Measurements from ENCODE around the gene WRAP73. TPM values are rescaled to one million over a fixed set of nuclear protein-coding genes. Genes with fewer than 3 reads are reported as not detected.

Gene WRAP73
- total RNA-seq, 1 experiment from 2014 or later: 25.3 TPM

GRCh38 chr1:3631320-3632260, 18.3 kb downstream of the WRAP73 start:
- no TSS peak for BruUV-seq (replicated peaks)
- no peak overlapping the region for H3K27ac Mint-ChIP-seq (ENCODE audit: low read depth, unreplicated experiment)
- H3K27me3 Mint-ChIP-seq (ENCODE audit: insufficient read depth, unreplicated experiment): no peaks in the 10 kb centered on the region
- peaks cover 52% of the 10 kb centered on the region for H3K36me3 Mint-ChIP-seq (ENCODE audit: insufficient read depth, unreplicated experiment)
- H3K4me3 Mint-ChIP-seq (ENCODE audit: unreplicated experiment): no peak overlapping the region
- TF ChIP-seq, protein P1, sequence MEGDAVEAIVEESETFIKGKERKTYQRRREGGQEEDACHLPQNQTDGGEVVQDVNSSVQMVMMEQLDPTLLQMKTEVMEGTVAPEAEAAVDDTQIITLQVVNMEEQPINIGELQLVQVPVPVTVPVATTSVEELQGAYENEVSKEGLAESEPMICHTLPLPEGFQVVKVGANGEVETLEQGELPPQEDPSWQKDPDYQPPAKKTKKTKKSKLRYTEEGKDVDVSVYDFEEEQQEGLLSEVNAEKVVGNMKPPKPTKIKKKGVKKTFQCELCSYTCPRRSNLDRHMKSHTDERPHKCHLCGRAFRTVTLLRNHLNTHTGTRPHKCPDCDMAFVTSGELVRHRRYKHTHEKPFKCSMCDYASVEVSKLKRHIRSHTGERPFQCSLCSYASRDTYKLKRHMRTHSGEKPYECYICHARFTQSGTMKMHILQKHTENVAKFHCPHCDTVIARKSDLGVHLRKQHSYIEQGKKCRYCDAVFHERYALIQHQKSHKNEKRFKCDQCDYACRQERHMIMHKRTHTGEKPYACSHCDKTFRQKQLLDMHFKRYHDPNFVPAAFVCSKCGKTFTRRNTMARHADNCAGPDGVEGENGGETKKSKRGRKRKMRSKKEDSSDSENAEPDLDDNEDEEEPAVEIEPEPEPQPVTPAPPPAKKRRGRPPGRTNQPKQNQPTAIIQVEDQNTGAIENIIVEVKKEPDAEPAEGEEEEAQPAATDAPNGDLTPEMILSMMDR (IDR thresholded peaks at IDR 0.05; ENCODE audit: unreplicated experiment): no peak
- CTCF ChIA-PET: interaction anchor here (0.8 to 1.6 kb wide), 3 partner anchors 10 to 147 kb away, joined by 3 to 6 read pairs (median 6); no protein-coding TSS in a partner anchor
- intact Hi-C loops (cut with micrococcal nuclease): no loop called here
- no peaks in the 10 kb centered on the region for H3K9me3 Mint-ChIP-seq (ENCODE audit: unreplicated experiment)
- no peaks in the 10 kb centered on the region for H3K4me1 Mint-ChIP-seq (ENCODE audit: insufficient read depth, unreplicated experiment)
- POLR2A ChIA-PET: no interaction called here
- DNase-seq (ENCODE audit: unreplicated experiment): no peak

DNA sequence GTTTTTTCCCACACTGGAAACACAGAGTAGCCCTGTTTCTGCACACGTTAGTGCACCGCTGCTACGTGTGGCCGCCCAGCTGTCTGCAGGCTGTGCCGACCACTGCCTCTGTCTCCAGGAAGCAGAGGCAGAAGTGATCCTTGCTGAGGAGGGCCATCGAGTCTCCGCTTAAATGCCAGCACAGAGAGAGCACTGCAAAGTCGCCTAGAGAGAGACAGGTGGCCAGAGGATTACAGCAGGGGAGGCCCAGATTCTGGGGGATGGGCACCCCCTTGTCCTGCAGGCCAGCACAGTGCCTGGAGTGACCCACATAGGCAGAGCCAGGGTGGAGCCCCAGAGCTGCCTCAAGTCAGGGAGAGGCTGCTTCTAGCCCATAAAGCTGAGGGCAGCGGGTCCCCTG, 19.0 kb downstream of the WRAP73 start:
- ChIA-PET CTCF (interaction anchor here (1.3 kb wide), 1 partner anchor 93 kb away, joined by 6 read pairs; no protein-coding TSS in a partner anchor), POLR2A (interaction anchor here (1.0 kb wide), 1 partner anchor 9 kb away, joined by 3 read pairs; no protein-coding TSS in a partner anchor)
- intact Hi-C loops (cut with micrococcal nuclease): no loop called here

GRCh38 chr1:3630161-3630611, 19.7 kb downstream of the WRAP73 start:
- no peak for DNase-seq (ENCODE audit: unreplicated experiment)
- Mint-ChIP-seq H3K4me3 (ENCODE audit: unreplicated experiment) (no peak overlapping the region), H3K36me3 (ENCODE audit: insufficient read depth, unreplicated experiment) (peaks cover 47% of the 10 kb centered on the region), H3K9me3 (ENCODE audit: unreplicated experiment) (no peaks in the 10 kb centered on the region), H3K27me3 (ENCODE audit: insufficient read depth, unreplicated experiment) (no peaks in the 10 kb centered on the region), H3K4me1 (ENCODE audit: insufficient read depth, unreplicated experiment) (peaks cover 8% of the 10 kb centered on the region), H3K27ac (ENCODE audit: low read depth, unreplicated experiment) (no peak overlapping the region)
- ChIA-PET CTCF (interaction anchor here (1.3 kb wide), 2 partner anchors 94 to 177 kb away, joined by 5 to 6 read pairs; no protein-coding TSS in a partner anchor), POLR2A (interaction anchor here (1.0 kb wide), 1 partner anchor 9 kb away, joined by 3 read pairs; no protein-coding TSS in a partner anchor)
- TF ChIP-seq, protein P1 (IDR thresholded peaks at IDR 0.05; ENCODE audit: unreplicated experiment): no peak
- intact Hi-C loops (cut with micrococcal nuclease): no loop called here
- BruUV-seq (replicated peaks): no TSS peak

More for the DNA sequence above, 19.0 kb downstream of the WRAP73 start:
- TF ChIP-seq, protein P1 (IDR thresholded peaks at IDR 0.05; ENCODE audit: unreplicated experiment): no peak
- no peak for DNase-seq (ENCODE audit: unreplicated experiment)
- Mint-ChIP-seq H3K4me1 (ENCODE audit: insufficient read depth, unreplicated experiment) (peaks cover 5% of the 10 kb centered on the region), H3K4me3 (ENCODE audit: unreplicated experiment) (no peak overlapping the region), H3K36me3 (ENCODE audit: insufficient read depth, unreplicated experiment) (peaks cover 51% of the 10 kb centered on the region), H3K9me3 (ENCODE audit: unreplicated experiment) (no peaks in the 10 kb centered on the region), H3K27me3 (ENCODE audit: insufficient read depth, unreplicated experiment) (no peaks in the 10 kb centered on the region), H3K27ac (ENCODE audit: low read depth, unreplicated experiment) (no peak overlapping the region)
- BruUV-seq (replicated peaks): no TSS peak

DNA sequence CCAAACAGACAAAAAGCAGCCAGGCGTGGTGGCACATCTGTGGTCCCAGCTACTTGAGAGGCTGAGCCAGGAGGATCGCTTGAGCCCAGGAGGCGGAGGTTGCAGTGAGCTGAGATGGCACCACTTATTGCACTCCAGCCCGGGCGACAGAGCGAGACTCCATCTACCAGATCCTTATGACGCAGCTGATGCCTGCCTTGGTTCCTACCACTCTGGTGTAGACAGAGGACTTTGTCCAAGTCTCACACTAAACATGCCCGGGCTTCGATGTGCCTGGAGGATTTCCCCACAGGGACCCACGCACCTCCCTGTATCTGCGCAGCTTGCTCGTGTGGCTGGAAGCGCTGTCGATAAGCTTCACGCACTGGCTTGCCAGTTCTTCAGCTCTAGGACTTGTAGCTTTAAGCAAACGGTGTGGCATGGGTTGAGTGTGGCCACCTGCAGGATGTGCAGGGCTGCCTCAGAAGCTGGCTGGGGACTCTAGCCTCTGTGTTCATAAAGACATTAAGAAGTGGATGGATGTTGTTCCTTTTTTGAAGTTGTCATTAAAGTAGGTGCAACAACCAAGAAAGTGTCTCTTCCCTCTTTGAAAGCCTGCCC, 20.2 kb downstream of the WRAP73 start:
- no peak for DNase-seq (ENCODE audit: unreplicated experiment)
- H3K4me1 Mint-ChIP-seq (ENCODE audit: insufficient read depth, unreplicated experiment): peaks cover 8% of the 10 kb centered on the region
- intact Hi-C loops (cut with micrococcal nuclease): no loop called here
- POLR2A ChIA-PET: interaction anchor here (1.0 to 1.3 kb wide), 2 partner anchors 19 to 20 kb away, joined by 3 to 4 read pairs; partner anchors contain the start of gene WRAP73
- CTCF ChIA-PET: interaction anchor here (0.6 to 1.3 kb wide), 3 partner anchors 68 to 177 kb away, joined by 3 to 5 read pairs (median 5); no protein-coding TSS in a partner anchor
- H3K4me3 Mint-ChIP-seq (ENCODE audit: unreplicated experiment): no peak overlapping the region
- BruUV-seq (replicated peaks): TSS peak; percentile 41
- H3K9me3 Mint-ChIP-seq (ENCODE audit: unreplicated experiment): no peaks in the 10 kb centered on the region
- no peaks in the 10 kb centered on the region for H3K27me3 Mint-ChIP-seq (ENCODE audit: insufficient read depth, unreplicated experiment)
- TF ChIP-seq, protein P1 (IDR thresholded peaks at IDR 0.05; ENCODE audit: unreplicated experiment): no peak
- peaks cover 48% of the 10 kb centered on the region for H3K36me3 Mint-ChIP-seq (ENCODE audit: insufficient read depth, unreplicated experiment)
- H3K27ac Mint-ChIP-seq (ENCODE audit: low read depth, unreplicated experiment): no peak overlapping the region
